Stimulated activated naive B cell treated with anti-CD40 and anti-IgM and Interleukin-4, amounts not matched to agents 10 μg/mL and 1 μg/mL and 100 μg/mL, for 72 hours (primary cell): ENCODE measurements around the gene TTC33.

Experiments used
- ATAC-seq, 2 donors: fragments of 150-1000 bp; cut with Tn5 transposase; replicated peaks; 2 replicates each; pipeline ENCODE4 v1.10.0; 2021; ENCODE audit warnings: moderate library complexity in 1 of 2
- DNase-seq: peaks from one replicate; pipeline ENCODE4 v3.0.0; 2021
- H3K27ac Mint-ChIP-seq: one replicate; pipeline ENCODE4 v1.8.0; 2022; ENCODE audit warnings: mild to moderate bottlenecking, mixed read lengths
- H3K27me3 Mint-ChIP-seq, 2 donors: one replicate each; pipeline ENCODE4 v1.8.0; 2022; ENCODE audit warnings: mixed read lengths in 2 of 2
- H3K36me3 Mint-ChIP-seq, 2 donors: one replicate each; pipeline ENCODE4 v1.8.0; 2022; ENCODE audit warnings: mixed read lengths in 2 of 2, mild to moderate bottlenecking in 1 of 2
- H3K4me1 Mint-ChIP-seq, 2 donors: one replicate each; pipeline ENCODE4 v1.8.0; 2022; ENCODE audit warnings: mixed read lengths in 2 of 2, mild to moderate bottlenecking in 1 of 2
- H3K4me3 Mint-ChIP-seq, 2 donors: one replicate each; pipeline ENCODE4 v1.8.0; 2022; ENCODE audit warnings: mild to moderate bottlenecking in 2 of 2, mixed read lengths in 2 of 2, moderate library complexity in 1 of 2
- H3K9me3 Mint-ChIP-seq, 2 donors: one replicate each; pipeline ENCODE4 v1.8.0; 2022; ENCODE audit warnings: mixed read lengths in 2 of 2, mild to moderate bottlenecking in 1 of 2

TTC33 gene

GRCh38 chr5:40623480-40624420, 132.0 kb downstream of the TTC33 start:
- Mint-ChIP-seq H3K4me3 (no peak overlapping the region), H3K36me3 (no peaks in the 10 kb centered on the region), H3K27me3 (no peaks in the 10 kb centered on the region), H3K27ac (no peak overlapping the region), H3K9me3 (no peaks in the 10 kb centered on the region), H3K4me1 (peaks cover 8 to 11% of the 10 kb centered on the region in 2 donors)
- DNase-seq (no peak), ATAC-seq (no peak)

- H3K36me3 Mint-ChIP-seq: no peaks in the 10 kb centered on the region
- H3K9me3 Mint-ChIP-seq: no peaks in the 10 kb centered on the region
- ATAC-seq: no peak
- no peak overlapping the region for H3K4me3 Mint-ChIP-seq
- no peak for DNase-seq
- H3K27ac Mint-ChIP-seq: no peak overlapping the region
- H3K27me3 Mint-ChIP-seq: no peaks in the 10 kb centered on the region
- peaks cover 3 to 4% of the 10 kb centered on the region in 2 donors for H3K4me1 Mint-ChIP-seq
Observed at GRCh38 chr5:40622463-40623252, 133.1 kb downstream of the TTC33 start.

- Mint-ChIP-seq H3K4me3 (no peak overlapping the region), H3K4me1 (peaks cover 10 to 22% of the 10 kb centered on the region in 2 donors), H3K27ac (no peak overlapping the region), H3K27me3 (no peaks in the 10 kb centered on the region), H3K36me3 (peaks cover 0 to 4% of the 10 kb centered on the region in 2 donors), H3K9me3 (peaks cover 0 to 2% of the 10 kb centered on the region in 2 donors)
- ATAC-seq (no peak), DNase-seq (no peak)
Observed at GRCh38 chr5:40619421-40619820, 136.3 kb downstream of the TTC33 start.

- Mint-ChIP-seq H3K9me3 (peaks cover 0 to 2% of the 10 kb centered on the region in 2 donors), H3K27ac (no peak overlapping the region), H3K4me3 (no peak overlapping the region), H3K27me3 (no peaks in the 10 kb centered on the region), H3K4me1 (peaks cover 10 to 22% of the 10 kb centered on the region in 2 donors), H3K36me3 (peaks cover 0 to 4% of the 10 kb centered on the region in 2 donors)
- ATAC-seq: no peak
- no peak for DNase-seq
Observed at GRCh38 chr5:40618926-40619325, 136.8 kb downstream of the TTC33 start.

- ATAC-seq (peak; percentile 95 to 98), DNase-seq (no peak)
- Mint-ChIP-seq H3K4me1 (peaks cover 10 to 22% of the 10 kb centered on the region in 2 donors), H3K27ac (peak overlapping the region; percentile 39), H3K4me3 (peak overlapping the region in 1 of 2 donors; percentile 49), H3K36me3 (peaks cover 0 to 4% of the 10 kb centered on the region in 2 donors), H3K27me3 (no peaks in the 10 kb centered on the region), H3K9me3 (peaks cover 0 to 2% of the 10 kb centered on the region in 2 donors)
Observed at GRCh38 chr5:40616781-40617180, 139.0 kb downstream of the TTC33 start.

GRCh38 chr5:40615586-40616170, 140.1 kb downstream of the TTC33 start:
- Mint-ChIP-seq H3K4me3 (peak overlapping the region in 1 of 2 donors; percentile 56), H3K9me3 (peaks cover 4% of the 10 kb centered on the region in 2 donors), H3K36me3 (peaks cover 0 to 4% of the 10 kb centered on the region in 2 donors), H3K4me1 (peaks cover 9 to 22% of the 10 kb centered on the region in 2 donors), H3K27ac (peak overlapping the region; percentile 52), H3K27me3 (no peaks in the 10 kb centered on the region)
- DNase-seq: no peak
- ATAC-seq: peak; percentile 50 to 57

- no peaks in the 10 kb centered on the region for H3K27me3 Mint-ChIP-seq
- peak overlapping the region; percentile 51 for H3K27ac Mint-ChIP-seq
- H3K4me3 Mint-ChIP-seq: no peak overlapping the region
- peaks cover 0 to 4% of the 10 kb centered on the region in 2 donors for H3K36me3 Mint-ChIP-seq
- peaks cover 8 to 22% of the 10 kb centered on the region in 2 donors for H3K4me1 Mint-ChIP-seq
- DNase-seq (no peak), ATAC-seq (no peak)
- H3K9me3 Mint-ChIP-seq: peaks cover 4% of the 10 kb centered on the region in 2 donors
Observed at GRCh38 chr5:40614923-40615585, 140.7 kb downstream of the TTC33 start.

GRCh38 chr5:40614466-40614865, 141.3 kb downstream of the TTC33 start:
- DNase-seq (no peak), ATAC-seq (no peak)
- H3K27ac Mint-ChIP-seq: no peak overlapping the region
- no peaks in the 10 kb centered on the region for H3K27me3 Mint-ChIP-seq
- peaks cover 8 to 22% of the 10 kb centered on the region in 2 donors for H3K4me1 Mint-ChIP-seq
- peaks cover 4% of the 10 kb centered on the region in 2 donors for H3K9me3 Mint-ChIP-seq
- H3K36me3 Mint-ChIP-seq: peaks cover 0 to 4% of the 10 kb centered on the region in 2 donors
- no peak overlapping the region for H3K4me3 Mint-ChIP-seq

- no peak for DNase-seq
- Mint-ChIP-seq H3K9me3 (peaks cover 3 to 8% of the 10 kb centered on the region in 2 donors), H3K36me3 (peaks cover 0 to 3% of the 10 kb centered on the region in 2 donors), H3K27ac (no peak overlapping the region), H3K4me3 (no peak overlapping the region), H3K4me1 (peaks cover 18 to 48% of the 10 kb centered on the region in 2 donors), H3K27me3 (no peaks in the 10 kb centered on the region)
- ATAC-seq: no peak
Observed at GRCh38 chr5:40607202-40607601, 148.6 kb downstream of the TTC33 start.

GRCh38 chr5:40606077-40606765, 149.5 kb downstream of the TTC33 start:
- no peak for DNase-seq
- H3K4me3 Mint-ChIP-seq: peak overlapping the region; percentile 18 to 27
- no peak for ATAC-seq
- H3K27me3 Mint-ChIP-seq: no peaks in the 10 kb centered on the region
- peaks cover 26 to 57% of the 10 kb centered on the region in 2 donors for H3K4me1 Mint-ChIP-seq
- peaks cover 3 to 8% of the 10 kb centered on the region in 2 donors for H3K9me3 Mint-ChIP-seq
- H3K27ac Mint-ChIP-seq: peak overlapping the region; percentile 74
- H3K36me3 Mint-ChIP-seq: peaks cover 0 to 3% of the 10 kb centered on the region in 2 donors

- DNase-seq (no peak), ATAC-seq (no peak)
- peaks cover 27 to 65% of the 10 kb centered on the region in 2 donors for H3K4me1 Mint-ChIP-seq
- peaks cover 2 to 4% of the 10 kb centered on the region in 2 donors for H3K9me3 Mint-ChIP-seq
- peak overlapping the region; percentile 18 to 27 for H3K4me3 Mint-ChIP-seq
- H3K27me3 Mint-ChIP-seq: no peaks in the 10 kb centered on the region
- H3K36me3 Mint-ChIP-seq: peaks cover 0 to 3% of the 10 kb centered on the region in 2 donors
- peak overlapping the region; percentile 74 for H3K27ac Mint-ChIP-seq
Observed at GRCh38 chr5:40605295-40605958, 150.3 kb downstream of the TTC33 start.

- no peak for DNase-seq
- ATAC-seq: no peak
- peaks cover 2 to 4% of the 10 kb centered on the region in 2 donors for H3K9me3 Mint-ChIP-seq
- H3K36me3 Mint-ChIP-seq: peaks cover 0 to 3% of the 10 kb centered on the region in 2 donors
- no peak overlapping the region for H3K27ac Mint-ChIP-seq
- no peak overlapping the region for H3K4me3 Mint-ChIP-seq
- H3K4me1 Mint-ChIP-seq: peaks cover 37 to 78% of the 10 kb centered on the region in 2 donors
- H3K27me3 Mint-ChIP-seq: no peaks in the 10 kb centered on the region
Observed at GRCh38 chr5:40603378-40603777, 152.4 kb downstream of the TTC33 start.
